Measurements from ENCODE around the gene MAEA.

GRCh38 chr4:1375761-1376322 is 86.2 kb downstream of the MAEA start:
- no peak for TF ChIP-seq CTCF (IDR thresholded peaks at IDR 0.05)
- TF ChIP-seq JUN (IDR thresholded peaks at IDR 0.05): no peak
- TF ChIP-seq POLR2AphosphoS2 (conservative IDR thresholded peaks at IDR 0.05; ENCODE audit: low read length): no peak
- TF ChIP-seq ESRRA (IDR thresholded peaks at IDR 0.05; ENCODE audit: borderline replicate concordance, low read length): no peak

All from A549 (cell line).